Measurements from ENCODE around the gene IL1RAPL1.
"Not testable (repeated sequence)": the region's sequence is repeated elsewhere in the genome, so short reads cannot be mapped to it uniquely, and the experiment has no call there.

Gene IL1RAPL1

GRCh38 chrX:28638775-28639174, 51.5 kb downstream of the IL1RAPL1 start:
- no peak for DNase-seq

- DNase-seq, result no peak
Observed at GRCh38 chrX:28639451-28639850, 52.2 kb downstream of the IL1RAPL1 start.

DNA sequence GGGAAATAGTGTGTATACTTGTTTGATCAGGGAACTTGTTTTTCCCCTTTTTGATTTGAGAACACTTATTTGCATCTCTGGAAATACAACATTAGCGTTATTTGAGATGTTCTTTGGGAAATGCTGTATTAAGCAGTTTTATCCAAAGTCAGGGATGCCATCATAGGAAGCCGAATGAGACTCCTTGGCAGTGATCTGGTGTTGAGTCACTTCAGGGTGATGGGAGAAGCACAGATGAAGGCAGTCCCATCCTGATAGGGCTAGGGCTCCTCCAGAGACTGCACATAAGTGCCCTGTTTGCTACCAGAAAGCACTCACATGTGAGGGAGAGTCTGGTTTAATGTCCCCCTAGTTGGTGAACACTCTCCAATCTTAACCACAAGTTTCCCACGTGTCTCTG, 62.3 kb downstream of the IL1RAPL1 start:
- DNase-seq, result no peak

GRCh38 chrX:28651186-28651585, 63.9 kb downstream of the IL1RAPL1 start:
- DNase-seq, result no peak

- DNase-seq, result no peak
Observed at GRCh38 chrX:28659269-28659668, 72.0 kb downstream of the IL1RAPL1 start.

DNA sequence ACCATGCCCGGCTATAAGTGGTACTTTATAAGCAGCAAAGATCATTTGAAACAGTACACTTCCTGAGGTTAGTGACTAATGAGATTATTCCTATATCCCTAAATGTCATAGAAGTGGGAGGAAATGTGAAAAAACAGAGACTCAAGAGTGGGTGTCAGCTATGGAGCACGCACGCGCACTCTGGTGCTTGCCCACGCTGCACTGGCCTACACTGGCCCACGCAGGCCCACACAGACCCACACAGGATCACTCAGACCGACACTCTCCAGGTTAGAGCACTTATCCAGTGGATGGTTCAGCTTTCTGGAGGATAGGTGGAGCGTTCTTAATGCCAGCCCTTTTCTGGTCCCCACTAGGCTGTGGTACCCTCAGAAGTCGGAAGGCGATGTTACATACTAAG, 78.5 kb downstream of the IL1RAPL1 start:
- no peak for DNase-seq

GRCh38 chrX:28668303-28668702, 81.1 kb downstream of the IL1RAPL1 start:
- no peak for DNase-seq

DNA sequence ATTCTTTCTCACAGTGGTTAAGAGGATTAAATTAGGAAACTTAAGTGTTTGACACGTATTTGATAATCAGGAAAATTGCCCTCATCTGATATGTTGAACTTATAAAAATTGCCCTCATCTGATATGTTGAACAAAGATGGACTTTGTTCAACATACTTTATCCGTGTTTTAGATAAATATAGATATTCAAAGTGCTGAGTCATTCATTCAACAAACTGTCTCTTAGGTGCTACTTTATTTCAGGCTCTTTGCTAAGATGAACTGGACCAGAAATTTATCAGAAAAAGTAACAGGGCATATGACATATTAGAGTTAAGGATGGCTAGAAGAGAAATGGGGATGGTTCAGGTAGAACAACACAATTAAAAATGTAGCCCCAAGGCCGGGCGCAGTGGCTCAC, 81.7 kb downstream of the IL1RAPL1 start:
- DNase-seq, result no peak

DNA sequence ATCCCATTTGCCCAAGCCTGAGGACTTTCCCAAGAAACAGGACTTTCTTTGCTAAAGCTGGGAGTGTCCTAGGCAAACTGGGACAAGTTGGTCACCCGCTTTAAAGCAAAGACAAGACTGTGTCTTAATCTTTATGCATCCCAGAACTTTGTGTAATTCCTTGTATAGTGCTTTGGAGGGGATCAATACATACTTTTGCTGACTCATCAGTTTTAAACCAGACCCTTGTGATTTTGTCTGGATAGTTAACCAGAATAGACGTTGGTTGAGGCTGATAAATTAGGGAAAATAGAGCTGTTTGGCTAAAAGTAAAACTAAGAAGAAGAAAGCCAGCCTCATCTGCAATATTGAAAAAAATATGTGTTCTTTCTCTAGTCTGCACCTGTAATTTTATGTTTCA, 82.8 kb downstream of the IL1RAPL1 start:
- DNase-seq, result no peak

- DNase-seq, result no peak
Observed at GRCh38 chrX:28675173-28675572, 87.9 kb downstream of the IL1RAPL1 start.

DNA sequence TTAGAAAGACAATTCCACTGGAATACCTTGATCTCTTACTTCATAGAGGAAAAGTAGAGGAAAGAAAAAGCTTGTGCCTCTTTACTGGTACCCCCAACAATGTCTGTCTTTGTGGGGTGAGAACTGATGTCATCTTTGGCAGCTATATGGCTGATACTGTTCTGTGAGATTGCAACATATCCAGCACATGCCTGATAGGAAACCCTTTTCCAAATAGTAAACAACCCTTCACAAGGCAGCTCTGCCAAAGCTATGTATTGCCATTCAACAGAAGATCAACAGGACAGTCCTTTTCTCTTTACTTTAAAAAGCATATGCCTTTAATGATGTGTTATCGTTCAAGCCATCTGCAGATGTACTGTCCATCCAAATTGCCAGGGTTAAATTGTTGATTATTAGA, 105.9 kb downstream of the IL1RAPL1 start:
- no peak for DNase-seq

GRCh38 chrX:28697732-28698131, 110.5 kb downstream of the IL1RAPL1 start:
- DNase-seq, result no peak

- no peak for DNase-seq
Observed at GRCh38 chrX:28701222-28701621, 114.0 kb downstream of the IL1RAPL1 start.

- no peak for DNase-seq
Observed at GRCh38 chrX:28706964-28707363, 119.7 kb downstream of the IL1RAPL1 start.

DNA sequence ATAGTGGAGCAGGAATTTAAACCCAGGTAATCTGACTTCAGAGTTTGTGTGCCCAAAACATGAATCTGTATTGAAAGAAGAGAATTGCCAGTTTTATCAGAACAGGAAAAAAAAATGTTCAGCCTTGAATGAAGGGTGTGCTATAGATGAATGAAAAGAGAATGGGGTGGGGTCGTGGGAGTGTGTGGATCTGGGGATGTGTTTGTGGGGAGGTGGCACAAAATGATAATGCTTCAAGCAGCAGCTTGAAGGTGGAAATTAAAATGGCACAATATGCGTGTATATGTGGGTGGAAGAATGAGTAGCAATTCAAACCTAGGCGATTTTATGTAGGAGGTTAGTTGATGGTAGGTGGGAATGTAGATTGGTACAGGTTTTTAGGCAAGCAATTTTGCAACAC, 122.2 kb downstream of the IL1RAPL1 start:
- DNase-seq, result no peak

DNA sequence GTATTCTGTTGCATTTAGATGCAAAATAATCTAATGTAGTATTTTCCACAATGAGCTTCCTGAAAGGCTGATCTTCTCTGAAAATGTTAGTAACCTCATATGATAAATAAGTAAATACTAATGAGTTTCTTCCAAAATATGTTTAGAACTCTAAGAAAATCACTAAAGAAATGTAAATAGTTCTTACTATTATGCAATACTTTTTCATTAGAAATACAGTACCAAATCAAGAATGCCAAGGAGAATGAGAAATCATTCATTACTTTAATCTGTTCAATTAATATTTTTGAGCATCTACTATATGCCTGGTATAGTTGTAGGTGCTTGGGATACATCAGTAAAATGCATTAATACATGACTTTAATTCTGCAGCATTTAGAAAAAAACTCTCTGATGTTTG, 130.6 kb downstream of the IL1RAPL1 start:
- no peak for DNase-seq

GRCh38 chrX:28718450-28718849, 131.2 kb downstream of the IL1RAPL1 start:
- DNase-seq, result no peak

GRCh38 chrX:28719620-28720019, 132.4 kb downstream of the IL1RAPL1 start:
- DNase-seq, result no peak

DNA sequence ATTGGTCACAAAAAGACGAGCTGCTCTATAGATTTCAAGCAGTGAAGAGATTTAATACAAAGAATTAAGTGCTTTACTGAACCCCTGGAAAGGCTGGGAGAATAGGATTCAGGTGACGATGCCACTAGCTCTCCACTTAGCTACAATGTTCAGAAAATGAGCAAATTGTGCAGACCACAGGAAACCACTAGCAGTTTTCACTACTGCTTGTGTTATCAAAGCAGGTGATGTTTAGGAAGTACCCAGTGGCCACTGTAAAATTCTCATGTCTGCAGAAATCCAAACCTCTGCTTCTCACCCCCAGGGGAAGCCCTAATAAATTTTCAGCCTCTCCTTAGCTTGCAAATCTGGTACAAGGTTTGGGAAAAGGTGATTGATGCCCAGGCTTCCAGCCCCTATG, 165.1 kb downstream of the IL1RAPL1 start:
- no peak for DNase-seq

GRCh38 chrX:28756175-28756574, 168.9 kb downstream of the IL1RAPL1 start:
- DNase-seq, result no peak

GRCh38 chrX:28756647-28757046, 169.4 kb downstream of the IL1RAPL1 start:
- DNase-seq, result no peak

- DNase-seq, result no peak
Observed at GRCh38 chrX:28757290-28757689, 170.0 kb downstream of the IL1RAPL1 start.

- DNase-seq, result not testable (repeated sequence)
Observed at GRCh38 chrX:28766561-28766960, 179.3 kb downstream of the IL1RAPL1 start.

DNA sequence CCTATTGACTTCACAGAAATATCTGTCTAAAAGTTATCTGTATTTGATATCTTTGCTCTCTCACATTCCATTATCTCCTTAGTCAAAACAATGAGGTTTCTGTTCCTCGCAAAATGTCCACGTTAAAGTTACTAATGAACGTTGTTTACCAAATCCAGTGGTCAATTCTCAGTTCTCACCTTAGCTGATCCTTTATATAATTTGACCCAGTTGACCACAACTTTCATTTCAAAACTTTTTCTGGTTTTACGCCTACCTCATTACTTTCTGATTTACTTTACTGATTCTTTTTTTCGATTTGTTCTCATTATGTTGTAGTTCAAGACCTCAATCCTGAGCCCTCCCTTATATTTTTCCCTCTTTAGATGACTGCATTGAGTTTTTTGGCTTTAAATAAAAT, 186.6 kb downstream of the IL1RAPL1 start:
- no peak for DNase-seq

- no peak for DNase-seq
Observed at GRCh38 chrX:28787206-28787605, 200.0 kb downstream of the IL1RAPL1 start.

GRCh38 chrX:28800671-28801070, 213.4 kb downstream of the IL1RAPL1 start:
- not testable (repeated sequence) for DNase-seq
